ENCODE measurements around the gene TMEM86B. TPM values are rescaled to one million over a fixed set of nuclear protein-coding genes. Genes with fewer than 3 reads are reported as not detected.

TMEM86B gene
- total RNA-seq, 1 donor = 2.5 TPM

GRCh38 chr19:55178781-55179599 is 49.6 kb downstream of the TMEM86B start:
- H3K27ac ChIP-seq (ENCODE audit: low read depth, low read length) = no peak overlapping the region
- no peak for TF ChIP-seq CTCF (IDR thresholded peaks at IDR 0.05; ENCODE audit: extremely low read depth, low read depth, low read length)
- peak; percentile 98 for DNase-seq (ENCODE audit: insufficient read length, low spot score, missing footprints)
- peaks cover 2% of the 10 kb centered on the region for H4K20me1 ChIP-seq (ENCODE audit: insufficient read depth, low read length)
- H3K4me3 ChIP-seq (ENCODE audit: insufficient read depth, low read length) = peak overlapping the region; percentile 67
- H2AFZ ChIP-seq (ENCODE audit: low read length) = peak overlapping the region; percentile 82
- peak overlapping the region; percentile 73 for H3K4me2 ChIP-seq (ENCODE audit: insufficient read depth, low read length)
- no peaks in the 10 kb centered on the region for H3K79me2 ChIP-seq (ENCODE audit: insufficient read depth, low read length)
- peaks cover 8% of the 10 kb centered on the region for H3K4me1 ChIP-seq (ENCODE audit: insufficient read depth, low read length)
- H3K36me3 ChIP-seq (ENCODE audit: insufficient read depth, low read length) = no peaks in the 10 kb centered on the region
- H3K9me3 ChIP-seq (ENCODE audit: low read depth, low read length) = no peaks in the 10 kb centered on the region
- peaks cover 30% of the 10 kb centered on the region for H3K27me3 ChIP-seq (ENCODE audit: insufficient read depth, low read length)

Small RNA genes within 50 kb of the gene (small RNA-seq; reads per million reads assigned to genes)
- gene MIR6802 (not detected), gene MIR6803 (not detected), gene MIR6804 (not detected)

Other genes with a start within 250 kb of the TMEM86B start
- not detected in 2 replicates for gene GP6, start 190.5 kb downstream of the TMEM86B start, total RNA-seq
- gene RDH13, start 165.6 kb downstream of the TMEM86B start, total RNA-seq = 9.7 and 12.7 TPM in 2 replicates
- 0.29 and 1.1 TPM in 2 replicates for gene EPS8L1, start 152.9 kb downstream of the TMEM86B start, total RNA-seq
- gene PPP1R12C, start 111.1 kb downstream of the TMEM86B start, total RNA-seq = 49.2 and 55.0 TPM in 2 replicates
- gene TNNT1, start 79.6 kb downstream of the TMEM86B start, total RNA-seq = 0.29 TPM in 1 of 2 replicates, not detected in the other
- gene TNNI3, start 71.0 kb downstream of the TMEM86B start, total RNA-seq = not detected in 2 replicates
- gene DNAAF3, start 62.1 kb downstream of the TMEM86B start, total RNA-seq = 0.59 and 0.72 TPM in 2 replicates
- not detected in 2 replicates for gene SYT5, start 48.5 kb downstream of the TMEM86B start, total RNA-seq
- gene PTPRH, start 19.3 kb downstream of the TMEM86B start, total RNA-seq = 0.88 and 1.1 TPM in 2 replicates
- gene PPP6R1, start 30.3 kb upstream of the TMEM86B start, total RNA-seq = 27.1 and 32.6 TPM in 2 replicates
- gene HSPBP1, start 51.3 kb upstream of the TMEM86B start, total RNA-seq = 20.6 and 26.4 TPM in 2 replicates
- 1.8 and 4.0 TPM in 2 replicates for gene BRSK1, start 55.2 kb upstream of the TMEM86B start, total RNA-seq
- under 0.01 and 0.29 TPM in 2 replicates for gene TMEM150B, start 96.6 kb upstream of the TMEM86B start, total RNA-seq
- 9.7 and 10.9 TPM in 2 replicates for gene KMT5C, start 111.1 kb upstream of the TMEM86B start, total RNA-seq
- gene COX6B2, start 126.0 kb upstream of the TMEM86B start, total RNA-seq = not detected in 2 replicates
- not detected in 2 replicates for gene GARIN5B, start 134.5 kb upstream of the TMEM86B start, total RNA-seq
- 0.36 and 1.2 TPM in 2 replicates for gene IL11, start 141.7 kb upstream of the TMEM86B start, total RNA-seq
- gene TMEM190, start 148.1 kb upstream of the TMEM86B start, total RNA-seq = not detected in 2 replicates
- 0.29 TPM in 1 of 2 replicates, not detected in the other for gene TMEM238, start 155.5 kb upstream of the TMEM86B start, total RNA-seq
- gene RPL28, start 157.2 kb upstream of the TMEM86B start, total RNA-seq = 223 and 310 TPM in 2 replicates
- gene UBE2S, start 179.0 kb upstream of the TMEM86B start, total RNA-seq = 37.3 and 66.9 TPM in 2 replicates
- not detected in 2 replicates for gene SHISA7, start 214.5 kb upstream of the TMEM86B start, total RNA-seq
- gene ISOC2, start 232.9 kb upstream of the TMEM86B start, total RNA-seq = 55.4 and 65.1 TPM in 2 replicates
- not detected in 2 replicates for gene C19orf85, start 236.0 kb upstream of the TMEM86B start, total RNA-seq
- gene ZNF628, start 247.9 kb upstream of the TMEM86B start, total RNA-seq = 1.5 and 2.9 TPM in 2 replicates

Data from osteoblast (primary cell).